ENCODE results near the gene PHACTR1. TPM values are rescaled to one million over a fixed set of nuclear protein-coding genes. Genes with fewer than 3 reads are reported as not detected.

Gene PHACTR1
- total and polyA plus RNA-seq, 4 donors = 0.31 to 1.5 (median 0.79) TPM

DNA sequence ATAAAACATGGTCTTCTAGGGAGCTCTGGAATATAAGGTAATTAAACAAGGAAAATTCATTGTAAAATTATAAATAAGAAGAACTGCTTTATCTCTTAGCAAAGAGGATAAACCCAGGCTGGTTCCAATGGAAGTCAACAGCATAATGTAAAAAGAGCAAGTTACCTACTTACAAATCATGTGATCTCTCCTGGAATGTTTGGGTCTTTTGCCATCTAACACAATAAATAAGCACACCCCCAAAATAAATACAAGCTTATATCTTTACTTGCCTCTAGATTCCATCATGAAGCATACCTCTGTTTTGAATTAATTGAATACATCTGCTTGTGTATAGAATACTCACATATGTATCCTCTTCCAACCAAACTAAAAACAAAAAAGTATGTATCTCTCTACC lies 2.5 kb upstream of the PHACTR1 start:
- Histone ChIP-seq H3K27ac (ENCODE audit: low read depth in 1 of 2, low read length in 2 of 2) (no peak overlapping the region), H3K27me3 (ENCODE audit: control insufficient read depth in 4 of 4, insufficient read depth in 4 of 4, low read length in 3 of 4) (peaks cover 0 to 6% (median 0%) of the 10 kb centered on the region in 4 donors), H3K36me3 (ENCODE audit: control insufficient read depth in 4 of 4, insufficient read depth in 3 of 4, low read depth in 1 of 4, low read length in 3 of 4) (no peaks in the 10 kb centered on the region), H3K4me3 (ENCODE audit: low read depth in 1 of 3, low read length in 3 of 3) (no peak overlapping the region), H3K9ac (ENCODE audit: low read depth in 1 of 2, low read length in 2 of 2) (no peak overlapping the region), H3K4me1 (ENCODE audit: control insufficient read depth in 4 of 4, insufficient read depth in 4 of 4, low read length in 3 of 4) (no peaks in the 10 kb centered on the region), H3K9me3 (ENCODE audit: control insufficient read depth in 4 of 4, low read length in 3 of 4) (no peaks in the 10 kb centered on the region)
- TF ChIP-seq GABPA (IDR thresholded peaks at IDR 0.05 in 1 of 2, conservative IDR thresholded peaks at IDR 0.05 in 1 of 2) (no peak), JUND (IDR thresholded peaks at IDR 0.05) (no peak), NR2F2 (IDR thresholded peaks at IDR 0.05) (no peak), FOXA1 (IDR thresholded peaks at IDR 0.05) (no peak), TAF1 (conservative IDR thresholded peaks at IDR 0.05) (no peak), RAD21 (IDR thresholded peaks at IDR 0.05) (no peak), FOXA2 (IDR thresholded peaks at IDR 0.05) (no peak), SP1 (IDR thresholded peaks at IDR 0.05) (no peak), HNF4G (IDR thresholded peaks at IDR 0.05) (no peak), RXRA (IDR thresholded peaks at IDR 0.05) (no peak)
- TF ChIP-seq, protein P1, sequence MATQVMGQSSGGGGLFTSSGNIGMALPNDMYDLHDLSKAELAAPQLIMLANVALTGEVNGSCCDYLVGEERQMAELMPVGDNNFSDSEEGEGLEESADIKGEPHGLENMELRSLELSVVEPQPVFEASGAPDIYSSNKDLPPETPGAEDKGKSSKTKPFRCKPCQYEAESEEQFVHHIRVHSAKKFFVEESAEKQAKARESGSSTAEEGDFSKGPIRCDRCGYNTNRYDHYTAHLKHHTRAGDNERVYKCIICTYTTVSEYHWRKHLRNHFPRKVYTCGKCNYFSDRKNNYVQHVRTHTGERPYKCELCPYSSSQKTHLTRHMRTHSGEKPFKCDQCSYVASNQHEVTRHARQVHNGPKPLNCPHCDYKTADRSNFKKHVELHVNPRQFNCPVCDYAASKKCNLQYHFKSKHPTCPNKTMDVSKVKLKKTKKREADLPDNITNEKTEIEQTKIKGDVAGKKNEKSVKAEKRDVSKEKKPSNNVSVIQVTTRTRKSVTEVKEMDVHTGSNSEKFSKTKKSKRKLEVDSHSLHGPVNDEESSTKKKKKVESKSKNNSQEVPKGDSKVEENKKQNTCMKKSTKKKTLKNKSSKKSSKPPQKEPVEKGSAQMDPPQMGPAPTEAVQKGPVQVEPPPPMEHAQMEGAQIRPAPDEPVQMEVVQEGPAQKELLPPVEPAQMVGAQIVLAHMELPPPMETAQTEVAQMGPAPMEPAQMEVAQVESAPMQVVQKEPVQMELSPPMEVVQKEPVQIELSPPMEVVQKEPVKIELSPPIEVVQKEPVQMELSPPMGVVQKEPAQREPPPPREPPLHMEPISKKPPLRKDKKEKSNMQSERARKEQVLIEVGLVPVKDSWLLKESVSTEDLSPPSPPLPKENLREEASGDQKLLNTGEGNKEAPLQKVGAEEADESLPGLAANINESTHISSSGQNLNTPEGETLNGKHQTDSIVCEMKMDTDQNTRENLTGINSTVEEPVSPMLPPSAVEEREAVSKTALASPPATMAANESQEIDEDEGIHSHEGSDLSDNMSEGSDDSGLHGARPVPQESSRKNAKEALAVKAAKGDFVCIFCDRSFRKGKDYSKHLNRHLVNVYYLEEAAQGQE (IDR thresholded peaks at IDR 0.05) = no peak
- TF ChIP-seq, protein P2, sequence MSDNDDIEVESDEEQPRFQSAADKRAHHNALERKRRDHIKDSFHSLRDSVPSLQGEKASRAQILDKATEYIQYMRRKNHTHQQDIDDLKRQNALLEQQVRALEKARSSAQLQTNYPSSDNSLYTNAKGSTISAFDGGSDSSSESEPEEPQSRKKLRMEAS (IDR thresholded peaks at IDR 0.05) = no peak
- DNase-seq (ENCODE audit: low spot score) = no peak

DNA sequence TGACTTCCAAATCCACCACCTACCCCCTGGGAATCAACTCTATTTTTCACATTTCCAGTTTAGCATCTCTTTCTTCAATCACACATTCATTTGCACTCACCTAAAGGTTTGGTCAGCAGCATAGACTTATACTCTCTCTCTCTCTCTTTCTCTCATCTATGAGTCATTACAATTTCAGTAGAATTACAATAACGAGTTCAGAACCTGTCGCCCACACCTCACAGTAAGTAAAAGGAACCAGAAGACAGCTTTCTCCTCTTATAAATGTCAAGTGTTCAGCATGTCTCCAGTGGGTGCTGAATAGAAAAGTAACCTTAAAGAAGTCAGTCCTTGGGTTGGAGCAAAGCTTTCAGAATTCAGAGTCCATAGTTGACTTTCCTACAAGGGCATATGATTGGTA lies 1.1 kb upstream of the PHACTR1 start:
- Histone ChIP-seq H3K27ac (ENCODE audit: low read depth in 1 of 2, low read length in 2 of 2) (no peak overlapping the region), H3K9me3 (ENCODE audit: control insufficient read depth in 4 of 4, low read length in 3 of 4) (peaks cover 0 to 3% (median 0%) of the 10 kb centered on the region in 4 donors), H3K9ac (ENCODE audit: low read depth in 1 of 2, low read length in 2 of 2) (no peak overlapping the region), H3K27me3 (ENCODE audit: control insufficient read depth in 4 of 4, insufficient read depth in 4 of 4, low read length in 3 of 4) (no peaks in the 10 kb centered on the region), H3K4me1 (ENCODE audit: control insufficient read depth in 4 of 4, insufficient read depth in 4 of 4, low read length in 3 of 4) (no peaks in the 10 kb centered on the region), H3K36me3 (ENCODE audit: control insufficient read depth in 4 of 4, insufficient read depth in 3 of 4, low read depth in 1 of 4, low read length in 3 of 4) (no peaks in the 10 kb centered on the region), H3K4me3 (ENCODE audit: low read depth in 1 of 3, low read length in 3 of 3) (no peak overlapping the region)
- WGBS = 76% methylated on average over 2 of the region's 2 CpGs
- no peak for DNase-seq (ENCODE audit: low spot score)
- TF ChIP-seq FOXA1 (IDR thresholded peaks at IDR 0.05) = no peak
- TF ChIP-seq HNF4G (IDR thresholded peaks at IDR 0.05) = no peak
- TF ChIP-seq YY1 (IDR thresholded peaks at IDR 0.05) = no peak
- TF ChIP-seq RAD21 (IDR thresholded peaks at IDR 0.05) = no peak
- no peak for TF ChIP-seq NR2F2 (IDR thresholded peaks at IDR 0.05)
- no peak for TF ChIP-seq RXRA (IDR thresholded peaks at IDR 0.05)

DNA sequence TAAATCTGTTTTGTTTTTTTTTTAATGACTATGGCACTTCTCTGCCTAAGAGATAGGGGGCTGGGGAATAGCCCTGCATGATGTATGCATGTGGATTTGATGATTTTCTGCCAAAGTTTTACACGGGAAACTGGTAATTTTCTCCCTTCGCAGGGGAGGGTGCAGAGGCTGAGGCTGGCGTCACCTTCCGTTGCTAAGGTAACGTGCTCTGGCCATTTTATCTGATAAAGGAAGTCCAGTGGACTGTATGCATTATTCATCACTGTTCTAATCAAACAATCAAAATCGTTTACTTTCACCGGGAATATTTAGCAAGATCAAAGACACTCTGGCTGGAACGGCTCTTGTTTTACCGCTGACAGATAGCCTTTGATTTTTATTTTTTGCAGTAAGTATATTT lies 789 bp downstream of the PHACTR1 start:
- Histone ChIP-seq H3K9me3 (ENCODE audit: control insufficient read depth in 4 of 4, low read length in 3 of 4) (peaks cover 0 to 3% (median 0%) of the 10 kb centered on the region in 4 donors), H3K4me3 (ENCODE audit: low read depth in 1 of 3, low read length in 3 of 3) (no peak overlapping the region), H3K27ac (ENCODE audit: low read depth in 1 of 2, low read length in 2 of 2) (no peak overlapping the region), H3K27me3 (ENCODE audit: control insufficient read depth in 4 of 4, insufficient read depth in 4 of 4, low read length in 3 of 4) (no peaks in the 10 kb centered on the region), H3K4me1 (ENCODE audit: control insufficient read depth in 4 of 4, insufficient read depth in 4 of 4, low read length in 3 of 4) (no peaks in the 10 kb centered on the region), H3K36me3 (ENCODE audit: control insufficient read depth in 4 of 4, insufficient read depth in 3 of 4, low read depth in 1 of 4, low read length in 3 of 4) (no peaks in the 10 kb centered on the region), H3K9ac (ENCODE audit: low read depth in 1 of 2, low read length in 2 of 2) (no peak overlapping the region)
- TF ChIP-seq RAD21 (IDR thresholded peaks at IDR 0.05) (no peak), GABPA (IDR thresholded peaks at IDR 0.05 in 1 of 2, conservative IDR thresholded peaks at IDR 0.05 in 1 of 2) (no peak), TAF1 (conservative IDR thresholded peaks at IDR 0.05) (no peak), EGR1 (IDR thresholded peaks at IDR 0.05; ENCODE audit: low read depth in 2 of 2) (no peak), NR2F2 (IDR thresholded peaks at IDR 0.05) (no peak), SP1 (IDR thresholded peaks at IDR 0.05) (no peak)
- TF ChIP-seq, protein P1 (IDR thresholded peaks at IDR 0.05) = no peak
- TF ChIP-seq, protein P3, sequence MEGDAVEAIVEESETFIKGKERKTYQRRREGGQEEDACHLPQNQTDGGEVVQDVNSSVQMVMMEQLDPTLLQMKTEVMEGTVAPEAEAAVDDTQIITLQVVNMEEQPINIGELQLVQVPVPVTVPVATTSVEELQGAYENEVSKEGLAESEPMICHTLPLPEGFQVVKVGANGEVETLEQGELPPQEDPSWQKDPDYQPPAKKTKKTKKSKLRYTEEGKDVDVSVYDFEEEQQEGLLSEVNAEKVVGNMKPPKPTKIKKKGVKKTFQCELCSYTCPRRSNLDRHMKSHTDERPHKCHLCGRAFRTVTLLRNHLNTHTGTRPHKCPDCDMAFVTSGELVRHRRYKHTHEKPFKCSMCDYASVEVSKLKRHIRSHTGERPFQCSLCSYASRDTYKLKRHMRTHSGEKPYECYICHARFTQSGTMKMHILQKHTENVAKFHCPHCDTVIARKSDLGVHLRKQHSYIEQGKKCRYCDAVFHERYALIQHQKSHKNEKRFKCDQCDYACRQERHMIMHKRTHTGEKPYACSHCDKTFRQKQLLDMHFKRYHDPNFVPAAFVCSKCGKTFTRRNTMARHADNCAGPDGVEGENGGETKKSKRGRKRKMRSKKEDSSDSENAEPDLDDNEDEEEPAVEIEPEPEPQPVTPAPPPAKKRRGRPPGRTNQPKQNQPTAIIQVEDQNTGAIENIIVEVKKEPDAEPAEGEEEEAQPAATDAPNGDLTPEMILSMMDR (IDR thresholded peaks at IDR 0.05; ENCODE audit: low read depth, low read length, missing input control) = no peak
- TF ChIP-seq, protein P4, sequence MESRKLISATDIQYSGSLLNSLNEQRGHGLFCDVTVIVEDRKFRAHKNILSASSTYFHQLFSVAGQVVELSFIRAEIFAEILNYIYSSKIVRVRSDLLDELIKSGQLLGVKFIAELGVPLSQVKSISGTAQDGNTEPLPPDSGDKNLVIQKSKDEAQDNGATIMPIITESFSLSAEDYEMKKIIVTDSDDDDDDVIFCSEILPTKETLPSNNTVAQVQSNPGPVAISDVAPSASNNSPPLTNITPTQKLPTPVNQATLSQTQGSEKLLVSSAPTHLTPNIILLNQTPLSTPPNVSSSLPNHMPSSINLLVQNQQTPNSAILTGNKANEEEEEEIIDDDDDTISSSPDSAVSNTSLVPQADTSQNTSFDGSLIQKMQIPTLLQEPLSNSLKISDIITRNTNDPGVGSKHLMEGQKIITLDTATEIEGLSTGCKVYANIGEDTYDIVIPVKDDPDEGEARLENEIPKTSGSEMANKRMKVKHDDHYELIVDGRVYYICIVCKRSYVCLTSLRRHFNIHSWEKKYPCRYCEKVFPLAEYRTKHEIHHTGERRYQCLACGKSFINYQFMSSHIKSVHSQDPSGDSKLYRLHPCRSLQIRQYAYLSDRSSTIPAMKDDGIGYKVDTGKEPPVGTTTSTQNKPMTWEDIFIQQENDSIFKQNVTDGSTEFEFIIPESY (IDR thresholded peaks at IDR 0.05) = no peak
- WGBS = 64% methylated on average over 9 of the region's 9 CpGs
- no peak for DNase-seq (ENCODE audit: low spot score)

Measured in liver (tissue), 9 donors.